GM18508 (cell line): ENCODE measurements around the gene ZNF232.
"Not testable (repeated sequence)": the region's sequence is repeated elsewhere in the genome, so short reads cannot be mapped to it uniquely, and the experiment has no call there.

ENCODE experiments used
- ATAC-seq: cut with Tn5 transposase; IDR thresholded peaks from one replicate; pipeline ENCODE4 v1.9.1; 2021; ENCODE audit warnings: moderate number of reproducible peaks; ENCODE audit not compliant: insufficient read depth, unreplicated experiment

The ZNF232 gene

GRCh38 chr17:5110816-5111215 is 862 bp downstream of the ZNF232 start:
- no peak for ATAC-seq

GRCh38 chr17:5100832-5101231 is 10.8 kb downstream of the ZNF232 start:
- no peak for ATAC-seq

DNA sequence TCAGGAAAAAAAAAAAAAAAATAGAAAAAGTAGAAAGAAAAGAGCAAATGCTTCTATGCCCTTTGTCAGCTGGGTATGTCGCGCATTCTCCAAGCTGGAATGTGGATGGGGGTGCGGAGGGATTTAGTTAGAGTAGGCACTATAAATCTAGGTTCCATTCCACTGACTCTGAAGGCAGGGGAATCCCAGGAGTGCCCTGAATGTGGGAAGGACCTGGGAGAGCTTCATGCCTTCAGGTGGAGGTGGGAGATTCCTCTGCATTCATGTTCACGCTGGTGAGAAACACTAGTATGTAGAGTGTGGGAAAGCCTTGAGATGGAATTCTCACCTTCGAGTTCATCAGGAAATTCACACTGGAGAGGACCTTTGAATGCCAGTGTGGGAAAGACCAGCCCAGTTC is 12.4 kb downstream of the ZNF232 start:
- no peak for ATAC-seq

- no peak for ATAC-seq
Measured at GRCh38 chr17:5097101-5097834, 14.4 kb downstream of the ZNF232 start.

DNA sequence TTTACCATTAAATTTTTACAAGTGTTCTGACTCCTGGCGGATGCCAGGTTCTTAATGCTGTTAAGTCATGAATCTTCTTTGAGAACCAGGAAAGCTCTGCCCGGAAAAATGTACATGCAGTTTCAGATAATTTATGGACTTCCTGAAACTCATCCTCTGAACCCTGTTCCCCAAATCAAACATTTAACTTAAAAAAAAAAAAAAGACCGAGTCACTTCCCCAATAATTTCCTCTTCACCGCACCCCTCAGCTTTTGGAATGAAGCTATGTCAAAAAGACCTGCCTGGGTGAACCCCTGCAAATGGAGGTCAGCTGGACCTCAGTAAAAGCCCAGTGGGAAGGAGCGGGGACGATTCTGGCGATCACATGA is 15.0 kb downstream of the ZNF232 start:
- ATAC-seq, result no peak

GRCh38 chr17:5092218-5093010 is 19.3 kb downstream of the ZNF232 start:
- no peak for ATAC-seq

- ATAC-seq, result no peak
Measured at GRCh38 chr17:5080591-5080990, 31.1 kb downstream of the ZNF232 start.

GRCh38 chr17:5078106-5079028 is 33.3 kb downstream of the ZNF232 start, which contains the start of gene ZFP3:
Gene ZFP3 (plus strand): TSS chr17:5078467. CDS start chr17:5091505, 13,038 bp downstream.
- no peak for ATAC-seq

DNA sequence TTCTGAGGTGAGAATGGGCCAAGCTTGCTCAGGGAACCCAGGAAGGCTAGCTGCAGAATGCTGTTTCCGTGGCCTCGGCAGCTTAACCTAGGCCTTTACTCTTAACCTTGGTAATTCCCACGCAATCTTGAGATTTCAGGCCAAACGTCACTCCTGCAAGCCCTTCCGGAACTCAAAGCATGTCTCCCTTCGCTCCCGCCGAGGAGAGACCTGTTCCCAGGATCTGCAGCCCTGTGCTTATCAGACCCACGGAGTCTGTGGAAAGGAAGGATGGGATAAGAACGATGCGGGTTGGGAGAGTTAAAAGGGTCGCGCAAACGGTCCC is 33.9 kb downstream of the ZNF232 start:
- no peak for ATAC-seq

DNA sequence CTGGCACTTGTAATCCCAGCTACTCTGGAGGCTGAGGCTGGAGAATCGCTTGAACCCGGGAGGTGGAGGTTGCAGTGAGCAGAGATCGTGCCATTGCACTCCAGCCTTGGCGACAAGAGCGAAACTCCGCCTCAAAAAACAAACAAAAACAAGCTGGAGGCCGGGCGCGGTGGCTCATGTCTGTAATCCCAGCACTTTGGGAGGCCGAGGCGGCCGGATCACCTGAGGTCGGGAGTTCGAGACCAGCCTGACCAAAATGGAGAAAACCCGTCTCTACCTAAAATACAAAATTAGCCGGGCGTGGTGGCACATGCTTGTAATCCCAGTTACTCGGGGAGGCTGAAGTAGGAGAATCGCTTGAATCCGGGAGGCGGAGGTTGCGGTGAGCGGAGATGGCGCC is 34.4 kb downstream of the ZNF232 start:
- not testable (repeated sequence) for ATAC-seq

GRCh38 chr17:5075472-5075871 is 36.2 kb downstream of the ZNF232 start:
- ATAC-seq, result not testable (repeated sequence)

GRCh38 chr17:5069724-5070123 is 42.0 kb downstream of the ZNF232 start:
- no peak for ATAC-seq

DNA sequence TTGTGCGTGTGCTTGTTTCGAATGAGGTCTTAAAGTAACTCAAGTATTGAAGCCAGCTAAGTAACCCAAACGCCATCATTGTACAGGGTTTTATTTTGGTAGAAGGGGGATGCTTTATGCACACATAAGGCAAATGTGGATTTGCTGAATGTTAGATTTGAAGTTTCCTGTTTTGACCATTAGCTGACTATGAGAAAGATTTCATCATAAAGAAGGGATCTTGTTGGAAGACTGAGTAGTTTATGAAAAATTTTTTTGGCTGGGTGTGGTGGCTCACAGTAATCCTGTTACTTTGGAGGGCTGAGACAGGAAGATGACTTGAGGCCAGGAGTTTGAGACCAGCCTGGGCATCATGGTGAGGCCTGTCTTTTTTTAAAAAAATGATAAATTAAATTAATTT is 43.4 kb downstream of the ZNF232 start:
- ATAC-seq, result no peak

GRCh38 chr17:5065227-5065744 is 46.4 kb downstream of the ZNF232 start:
- ATAC-seq, result no peak
